GM21367 (cell line): Measurements from ENCODE around the gene PSAP.

ENCODE experiments used
- ATAC-seq: cut with Tn5 transposase; IDR thresholded peaks from one replicate; pipeline ENCODE4 v1.9.1; 2021; ENCODE audit not compliant: unreplicated experiment

The PSAP gene

GRCh38 chr10:71789871-71790270 is 61.2 kb downstream of the PSAP start:
- no peak for ATAC-seq

DNA sequence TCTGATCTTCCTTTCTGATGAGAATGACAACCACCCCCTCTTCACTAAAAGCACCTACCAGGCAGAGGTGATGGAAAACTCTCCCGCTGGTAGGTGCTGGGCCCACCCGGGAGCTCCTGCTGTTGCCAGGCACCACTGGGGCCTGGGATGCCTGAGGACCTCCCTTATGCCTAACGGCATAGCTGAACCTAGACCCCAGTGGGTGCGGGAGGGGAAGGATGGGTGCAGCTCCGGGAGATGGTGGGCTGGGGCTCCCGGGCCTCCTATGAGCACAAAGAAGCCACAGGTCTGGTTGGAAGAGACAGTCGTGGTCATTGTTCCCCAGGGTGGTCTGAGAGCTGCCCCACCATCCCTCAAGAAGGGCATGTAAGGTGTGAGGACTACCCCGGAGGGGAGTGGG is 62.1 kb downstream of the PSAP start:
- ATAC-seq = no peak

DNA sequence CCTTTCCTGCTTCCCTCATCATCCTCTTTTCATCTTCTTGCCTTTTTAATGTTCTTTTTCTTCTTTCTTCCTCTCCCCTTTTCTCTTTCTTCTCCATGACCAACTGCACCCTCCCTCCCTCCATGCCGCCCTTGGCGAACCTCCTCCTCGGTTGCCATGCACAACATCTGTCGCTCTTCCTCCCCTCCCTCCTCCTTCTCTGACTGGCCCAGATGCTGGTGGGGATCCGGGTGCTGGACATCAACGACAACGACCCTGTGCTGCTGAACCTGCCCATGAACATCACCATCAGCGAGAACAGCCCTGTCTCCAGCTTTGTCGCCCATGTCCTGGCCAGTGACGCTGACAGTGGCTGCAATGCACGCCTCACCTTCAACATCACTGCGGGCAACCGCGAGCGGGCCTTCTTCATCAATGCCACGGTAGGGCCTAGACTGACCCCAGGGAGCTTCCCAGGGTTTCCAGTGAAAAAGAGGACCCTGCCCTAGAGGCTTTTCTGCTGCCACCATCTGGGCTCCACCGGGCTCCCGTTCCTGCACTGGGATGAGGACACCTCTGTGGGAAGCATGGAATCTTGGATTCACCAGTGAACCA is 66.3 kb downstream of the PSAP start:
- no peak for ATAC-seq

DNA sequence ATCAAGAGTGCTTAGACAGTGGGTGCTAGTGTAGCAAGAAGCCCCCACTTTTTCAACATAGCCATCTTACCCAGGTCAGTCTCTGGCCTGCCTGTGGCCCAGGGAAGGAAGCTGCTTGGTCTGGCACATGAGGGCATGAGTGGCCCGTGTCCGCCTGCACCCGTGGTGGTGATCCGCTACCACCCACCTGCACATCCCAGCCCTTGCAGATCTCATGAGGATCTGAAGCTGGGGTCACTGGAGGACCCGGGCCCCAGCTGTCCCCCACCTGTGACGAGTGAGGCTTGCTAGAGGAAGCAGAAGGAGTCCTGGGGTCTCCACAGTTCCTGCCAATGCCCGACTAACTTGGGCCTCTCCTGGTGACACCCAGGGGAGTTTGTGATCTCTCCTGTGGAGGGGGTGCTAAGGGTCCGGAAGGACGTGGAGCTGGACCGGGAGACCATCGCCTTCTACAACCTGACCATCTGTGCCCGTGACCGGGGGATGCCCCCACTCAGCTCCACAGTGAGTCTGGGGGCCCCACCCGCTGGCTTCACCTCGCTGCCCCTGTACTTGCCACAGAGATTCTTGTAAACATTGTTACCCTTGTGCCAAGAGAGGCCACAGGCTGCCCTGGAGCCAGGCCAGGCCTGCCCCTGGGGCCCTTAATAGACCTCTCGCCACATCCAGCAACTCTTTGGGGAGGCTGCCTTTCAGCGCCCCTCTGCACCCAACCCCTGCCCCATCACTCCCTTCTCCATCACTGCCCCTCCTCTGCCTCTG is 67.0 kb downstream of the PSAP start:
- no peak for ATAC-seq

GRCh38 chr10:71782917-71783490 is 68.0 kb downstream of the PSAP start:
- ATAC-seq = no peak

DNA sequence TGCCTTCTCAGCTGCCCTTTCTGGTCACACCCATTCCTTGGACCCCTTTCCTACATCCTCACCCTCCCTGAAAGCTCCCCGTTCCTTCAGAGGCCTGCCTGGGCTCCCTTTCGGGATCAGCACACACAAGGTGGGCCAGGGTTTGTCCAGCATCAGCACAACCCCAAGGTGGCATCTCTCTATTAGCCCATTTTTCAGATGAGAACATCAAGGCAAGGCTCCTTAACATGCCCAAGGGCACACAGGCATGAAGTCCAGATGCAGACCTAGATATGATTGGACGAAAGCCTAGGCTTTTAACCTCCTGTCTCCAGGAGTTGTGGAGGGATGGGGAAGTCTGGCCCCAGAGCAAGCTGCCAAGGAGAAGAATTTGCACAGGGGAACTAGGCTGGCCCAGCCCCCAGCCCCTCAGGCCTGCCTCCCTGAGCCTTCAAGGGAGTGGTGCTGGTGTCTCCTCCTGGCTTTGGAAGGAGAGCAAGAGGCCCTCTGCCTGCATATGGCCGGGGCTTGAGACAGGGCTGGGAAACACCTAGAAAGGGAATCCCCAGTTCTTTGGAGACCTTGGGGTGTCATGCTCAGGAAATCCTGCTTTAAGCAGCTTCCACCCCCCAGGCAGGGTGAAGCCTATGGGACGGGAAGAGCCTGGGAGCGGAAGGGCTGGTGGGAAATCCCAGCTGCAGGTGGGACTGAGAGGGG is 68.7 kb downstream of the PSAP start:
- no peak for ATAC-seq

DNA sequence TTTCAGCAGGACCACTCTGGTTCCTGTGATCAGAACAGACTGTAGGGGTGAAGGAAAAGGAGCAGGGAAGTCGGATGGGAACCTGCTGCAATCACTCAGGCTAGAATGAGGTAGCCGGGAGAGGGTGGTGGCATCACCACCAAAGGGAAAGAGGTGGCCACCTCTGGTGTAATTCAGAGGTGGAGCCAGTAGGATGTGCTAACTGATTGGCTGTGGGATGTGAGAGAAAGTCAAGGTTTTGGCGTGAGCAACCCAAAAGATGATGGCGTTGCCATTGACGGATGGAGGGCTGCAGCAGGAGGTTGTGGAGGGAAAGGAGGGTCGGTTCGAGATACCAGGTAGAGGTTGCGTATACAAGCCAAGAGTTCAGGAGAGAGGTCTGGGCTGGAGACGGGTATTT is 70.3 kb downstream of the PSAP start:
- no peak for ATAC-seq

DNA sequence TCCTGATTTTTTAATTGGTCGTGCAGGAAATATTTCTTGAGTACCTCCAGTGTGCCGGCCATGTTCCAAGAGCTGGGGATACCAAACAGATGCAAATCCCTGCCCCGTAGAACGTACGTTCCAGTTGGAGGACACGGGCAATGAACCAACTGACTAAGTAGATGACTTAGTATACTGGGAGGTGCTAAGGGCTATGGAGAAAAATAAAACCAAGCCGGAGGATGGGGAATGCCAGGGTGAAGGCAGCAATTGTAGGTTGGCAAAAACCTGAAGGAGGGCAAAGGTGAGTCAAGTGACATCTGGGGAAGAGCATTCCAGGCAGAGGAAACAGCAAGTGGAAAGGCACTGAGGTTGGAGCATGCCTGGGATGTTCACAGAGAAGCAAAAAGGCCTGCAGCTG is 70.9 kb downstream of the PSAP start:
- no peak for ATAC-seq

DNA sequence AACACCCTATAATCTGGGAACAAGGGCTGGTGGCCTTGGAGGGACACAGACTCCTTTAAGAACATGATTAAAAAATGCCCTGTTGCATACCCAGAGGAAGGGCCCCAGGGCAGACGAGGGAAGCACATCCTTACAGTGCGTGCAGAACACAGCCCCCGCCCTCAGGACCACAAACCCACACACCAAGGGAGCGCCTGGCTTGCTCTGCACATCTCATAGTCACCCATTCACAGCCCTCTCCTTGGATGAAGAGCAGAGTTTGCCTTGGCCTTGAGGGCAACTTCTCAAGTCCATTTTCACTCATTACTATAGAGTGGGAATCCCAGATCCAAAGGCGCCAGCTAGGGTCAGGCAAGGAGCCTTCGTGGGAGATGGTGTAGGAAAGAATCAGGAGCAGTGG is 71.4 kb downstream of the PSAP start:
- ATAC-seq = no peak

DNA sequence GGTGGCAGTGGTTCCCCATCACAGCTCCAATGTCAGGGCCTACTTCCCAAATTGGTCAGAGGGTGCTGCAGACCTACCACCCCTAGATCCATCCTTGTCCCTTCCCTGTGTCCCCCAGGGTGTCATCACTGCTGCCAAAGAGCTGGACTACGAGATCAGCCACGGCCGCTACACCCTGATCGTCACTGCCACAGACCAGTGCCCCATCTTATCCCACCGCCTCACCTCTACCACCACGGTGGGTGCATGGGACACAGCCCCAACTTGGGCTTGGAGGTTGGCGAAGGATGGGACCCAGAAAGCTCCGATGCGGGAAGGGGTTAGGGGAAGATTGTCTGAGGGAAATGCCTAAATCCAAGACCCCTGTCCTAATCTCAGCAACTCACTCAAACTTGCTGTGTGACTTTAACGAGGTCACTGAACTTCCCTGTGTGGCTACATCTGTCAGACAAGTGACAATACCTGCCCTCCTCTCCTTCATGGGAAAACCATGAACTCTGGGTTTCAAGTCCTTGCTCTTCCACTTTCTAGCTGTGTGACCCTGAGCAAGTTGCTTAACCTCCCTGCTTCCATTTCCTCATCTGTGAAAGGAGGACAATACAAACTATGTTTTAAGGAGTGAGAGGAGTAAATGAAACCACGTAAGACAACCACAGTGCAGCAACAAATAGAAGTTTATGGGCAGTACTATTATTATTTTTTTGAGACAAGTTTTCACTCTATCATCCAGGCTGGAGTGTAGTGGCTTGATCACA is 72.8 kb downstream of the PSAP start:
- no peak for ATAC-seq

DNA sequence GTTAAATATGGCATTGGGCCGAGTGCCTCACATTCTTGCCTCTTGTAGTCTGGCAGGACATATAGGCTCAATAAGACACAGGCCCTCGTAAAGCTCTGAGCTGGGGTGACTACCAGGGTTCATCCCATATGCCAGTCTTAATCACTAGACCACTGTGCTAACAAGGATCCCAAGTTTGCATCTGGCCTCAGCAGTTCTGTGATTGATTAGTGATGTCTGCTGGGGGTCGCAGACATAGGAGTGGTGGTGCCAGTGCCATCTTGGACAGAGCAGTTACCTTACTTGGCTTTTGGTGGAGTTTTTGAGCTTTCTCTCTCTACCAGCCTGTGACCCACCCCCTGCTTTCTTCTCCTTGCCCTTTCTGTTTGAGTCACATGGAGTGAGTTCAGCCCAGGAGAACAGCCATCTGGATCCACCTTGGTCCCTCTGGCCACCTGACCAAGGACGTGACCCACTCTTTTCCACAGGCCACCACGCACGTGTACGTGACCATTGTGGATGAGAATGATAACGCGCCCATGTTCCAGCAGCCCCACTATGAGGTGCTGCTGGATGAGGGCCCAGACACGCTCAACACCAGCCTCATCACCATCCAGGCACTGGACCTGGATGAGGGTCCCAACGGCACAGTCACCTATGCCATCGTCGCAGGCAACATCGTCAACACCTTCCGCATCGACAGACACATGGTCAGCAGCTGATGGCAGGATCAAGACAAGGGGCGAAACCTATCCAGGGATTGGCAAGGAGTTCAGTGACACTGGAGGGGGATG is 73.7 kb downstream of the PSAP start:
- ATAC-seq = no peak

DNA sequence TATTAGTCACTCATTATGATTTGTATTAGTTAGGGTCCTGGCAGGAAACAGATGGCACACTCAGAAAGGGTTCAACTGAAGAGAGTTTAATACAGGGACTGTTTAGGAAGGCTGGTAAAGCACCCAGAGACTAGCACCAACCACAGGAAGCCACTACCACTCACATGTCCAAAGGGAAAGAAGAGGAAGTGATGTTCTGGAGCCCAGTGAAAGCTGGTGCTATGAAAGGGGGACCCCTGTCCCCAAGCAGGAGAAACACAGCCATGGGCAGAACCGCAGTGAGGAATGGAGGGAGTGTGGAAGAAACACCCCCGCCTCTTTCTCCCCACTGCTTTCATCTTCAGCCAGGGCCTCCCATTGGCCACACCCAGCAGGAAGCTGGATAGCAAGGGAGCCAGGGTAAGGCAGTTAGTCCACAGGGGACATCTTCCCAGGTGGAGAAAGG is 74.5 kb downstream of the PSAP start:
- ATAC-seq = no peak

- ATAC-seq = no peak
Observed at GRCh38 chr10:71774916-71775702, 75.9 kb downstream of the PSAP start.

GRCh38 chr10:71773221-71773971 is 77.7 kb downstream of the PSAP start, which contains the start of gene VSIR:
VSIR (minus strand) TSS chr10:71773520; CDS start chr10:71773439, 81 bp downstream.
- ATAC-seq = peak; percentile 36

- no peak for ATAC-seq
Observed at GRCh38 chr10:71772832-71773220, 78.2 kb downstream of the PSAP start.

- ATAC-seq = no peak
Observed at GRCh38 chr10:71771821-71772617, 79.0 kb downstream of the PSAP start.

DNA sequence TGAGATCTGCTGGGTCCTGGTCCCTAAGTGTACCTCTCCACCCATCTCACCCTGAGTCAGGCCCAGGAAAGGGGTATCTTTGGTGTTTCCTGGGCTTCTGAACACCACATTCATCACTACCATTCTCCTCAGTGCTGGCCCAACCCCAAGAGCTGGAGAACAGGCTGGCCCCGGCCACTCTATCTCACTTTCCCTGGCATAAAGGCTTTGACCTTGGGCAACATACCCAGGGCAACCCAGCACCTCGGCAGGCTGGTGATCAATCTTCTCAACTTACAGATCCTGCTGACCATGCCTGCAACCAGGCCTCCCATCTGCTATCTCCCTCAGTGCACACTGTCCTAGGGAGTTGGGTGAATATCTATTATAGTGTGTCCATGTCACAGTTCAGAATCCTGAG is 79.8 kb downstream of the PSAP start:
- no peak for ATAC-seq

DNA sequence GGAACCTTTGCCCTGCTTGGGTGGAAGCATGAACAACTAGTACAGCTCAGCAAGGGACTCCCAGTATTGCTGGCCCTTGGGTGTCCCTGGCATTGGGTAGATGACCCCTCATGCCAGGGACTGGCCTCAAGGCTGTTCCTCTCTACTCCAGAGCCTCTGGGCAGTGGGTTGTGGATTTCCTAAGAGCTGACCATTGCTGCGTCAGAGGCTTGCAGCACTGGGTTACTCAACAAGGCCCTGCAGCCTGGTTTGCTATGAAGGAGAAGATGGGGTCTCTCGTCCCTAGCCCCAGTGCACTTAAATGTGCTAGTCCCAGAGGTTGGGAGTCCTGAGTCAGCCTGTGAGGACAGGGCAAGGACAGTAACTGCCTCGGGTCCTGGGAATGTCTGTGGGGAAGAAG is 80.3 kb downstream of the PSAP start:
- ATAC-seq = no peak
